Common myeloid progenitor, CD34-positive (primary cell): ENCODE measurements around the gene RDH16.
"Not testable (repeated sequence)": the region's sequence is repeated elsewhere in the genome, so short reads cannot be mapped to it uniquely, and the experiment has no call there.

Experiments
- CTCF ChIA-PET: fragments of 350-600 bp; sonication (Branson Sonifier 250); formaldehyde crosslinking; loops from one replicate; lab custom pipeline; 2021; ENCODE audit warnings: antibody characterized with exemption; lab: Charles Lee
- POLR2A ChIA-PET: fragments of 350-600 bp; sonication (Branson Sonifier 250); formaldehyde crosslinking; loops from one replicate; lab custom pipeline; 2021; ENCODE audit warnings: antibody characterized with exemption; lab: Charles Lee
- DNase-seq, 3 donors: peaks; one replicate each; pipeline versions ENCODE4 v3.0.0 to v3.0.0-alpha.2; 2013
- H3K27ac ChIP-seq, 2 experiments: 1 replicate in 1 of 2; 2 replicates in 1 of 2; pipeline ENCODE4 v1.7.0; 2013; ENCODE audit warnings: inconsistent platforms in 2 of 2, low read length in 2 of 2, mild to moderate bottlenecking in 2 of 2, low read depth in 1 of 2, moderate library complexity in 1 of 2; ENCODE audit not compliant: severe bottlenecking in 2 of 2, insufficient read depth in 1 of 2, poor library complexity in 1 of 2
- H3K27me3 ChIP-seq, 5 experiments: replicated peaks in 2 of 5; 1 replicate in 3 of 5; 2 replicates in 2 of 5; pipeline versions ENCODE4 v1.6.1 to v1.7.0; 2013; ENCODE audit warnings: low read length in 4 of 5, mild to moderate bottlenecking in 2 of 5, moderate library complexity in 2 of 5, inconsistent platforms in 1 of 5; ENCODE audit not compliant: insufficient read depth in 5 of 5, control insufficient read depth in 4 of 5
- H3K36me3 ChIP-seq, 4 experiments: 1 replicate in 2 of 4; 2 replicates in 2 of 4; pipeline versions ENCODE4 v1.6.1 to v1.7.0; 2013; ENCODE audit warnings: low read length in 3 of 4, control low read depth in 1 of 4, mild to moderate bottlenecking in 1 of 4; ENCODE audit not compliant: control insufficient read depth in 4 of 4, insufficient read depth in 4 of 4
- H3K4me1 ChIP-seq, 4 experiments: 1 replicate in 3 of 4; 2 replicates in 1 of 4; pipeline versions ENCODE4 v1.6.1 to v1.7.1; 2013; ENCODE audit warnings: low read length in 3 of 4, mild to moderate bottlenecking in 3 of 4, control low read depth in 1 of 4, inconsistent platforms in 1 of 4, moderate library complexity in 1 of 4; ENCODE audit not compliant: control insufficient read depth in 4 of 4, insufficient read depth in 4 of 4; ENCODE audit errors: control extremely low read depth in 1 of 4
- H3K4me3 ChIP-seq, 7 experiments: 1 replicate in 4 of 7; 2 replicates in 3 of 7; pipeline versions ENCODE4 v1.5.1 to v1.7.0; 2013; ENCODE audit warnings: mild to moderate bottlenecking in 7 of 7, low read length in 6 of 7, moderate library complexity in 6 of 7, inconsistent platforms in 2 of 7, low read depth in 2 of 7, control low read depth in 1 of 7; ENCODE audit not compliant: insufficient read depth in 4 of 7, control insufficient read depth in 1 of 7; ENCODE audit errors: extremely low read depth in 1 of 7
- H3K9me3 ChIP-seq, 5 experiments: 1 replicate in 4 of 5; 2 replicates in 1 of 5; pipeline versions ENCODE4 v1.6.1 to v1.7.1; 2013; ENCODE audit warnings: low read length in 4 of 5, mild to moderate bottlenecking in 2 of 5, inconsistent platforms in 1 of 5, low read depth in 1 of 5, moderate library complexity in 1 of 5; ENCODE audit not compliant: control insufficient read depth in 4 of 5, insufficient read depth in 2 of 5; ENCODE audit errors: control extremely low read depth in 1 of 5
- WGBS: methylation state at CpG from one replicate; pipeline ENCODE4 v1.1.5; 2013; ENCODE audit not compliant: insufficient coverage; 5-methylcytosine and 5-hydroxymethylcytosine counted together

Gene RDH16

GRCh38 chr12:56989861-56990610 is 32.6 kb upstream of the RDH16 start:
- H3K9me3 ChIP-seq: no peaks in the 10 kb centered on the region
- ChIA-PET CTCF (interaction anchor here (0.6 to 2.5 kb wide), 5 partner anchors 11 to 502 kb away, joined by 3 to 17 read pairs (median 3); partner anchors contain the start of gene GLS2), POLR2A (no interaction called here)
- WGBS: 76% methylated on average over 2 of the region's 7 CpGs
- H3K27ac ChIP-seq: no peak overlapping the region
- no peak overlapping the region for H3K4me3 ChIP-seq
- no peak for DNase-seq
- peaks cover 0 to under 1% (median 0%) of the 10 kb centered on the region in 4 experiments for H3K36me3 ChIP-seq
- H3K4me1 ChIP-seq: peaks cover 5 to 55% (median 41%) of the 10 kb centered on the region in 4 experiments
- H3K27me3 ChIP-seq: no peaks in the 10 kb centered on the region

DNA sequence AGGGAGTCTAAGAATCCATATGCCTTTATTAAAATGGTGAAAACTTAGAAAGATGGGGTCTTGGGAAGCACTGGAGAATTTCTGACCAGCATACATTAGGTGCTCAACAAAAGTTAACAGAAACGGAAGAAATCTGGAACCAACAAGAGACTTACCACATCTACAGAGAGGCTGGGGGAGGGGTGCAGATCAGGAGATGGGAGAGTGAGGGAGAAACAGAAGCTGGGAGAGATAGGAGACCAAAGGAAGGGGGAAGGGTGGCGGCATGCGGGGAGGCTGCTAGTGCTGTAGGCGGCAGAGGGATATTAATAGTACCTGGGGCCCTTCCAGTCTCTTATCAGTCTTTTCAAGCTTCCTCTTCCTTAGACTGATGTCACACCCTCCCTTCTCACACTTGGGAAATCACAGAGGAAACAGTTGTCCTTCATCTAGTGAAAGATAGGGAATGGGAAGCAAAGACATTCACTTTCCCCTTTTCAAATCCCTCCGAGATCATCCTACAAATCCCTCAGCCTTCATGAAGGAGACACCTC is 30.9 kb upstream of the RDH16 start:
- ChIA-PET POLR2A (interaction anchor here (0.7 to 1.1 kb wide), 3 partner anchors 13 to 148 kb away, joined by 3 to 5 read pairs (median 3); no protein-coding TSS in a partner anchor), CTCF (interaction anchor here (0.7 to 3.6 kb wide), 18 partner anchors 9 to 234 kb away, joined by 3 to 63 read pairs (median 3); partner anchors contain the start of gene ZBTB39)
- peak overlapping the region in 2 of 7 experiments; percentile 1 to 28 for H3K4me3 ChIP-seq
- 0% methylated on average over 1 of the region's 5 CpGs for WGBS
- no peaks in the 10 kb centered on the region for H3K36me3 ChIP-seq
- H3K9me3 ChIP-seq: no peaks in the 10 kb centered on the region
- peak; percentile 69 to 91 (median 89) for DNase-seq
- H3K27me3 ChIP-seq: no peaks in the 10 kb centered on the region
- H3K27ac ChIP-seq: no peak overlapping the region
- peaks cover 5 to 55% (median 41%) of the 10 kb centered on the region in 4 experiments for H3K4me1 ChIP-seq

DNA sequence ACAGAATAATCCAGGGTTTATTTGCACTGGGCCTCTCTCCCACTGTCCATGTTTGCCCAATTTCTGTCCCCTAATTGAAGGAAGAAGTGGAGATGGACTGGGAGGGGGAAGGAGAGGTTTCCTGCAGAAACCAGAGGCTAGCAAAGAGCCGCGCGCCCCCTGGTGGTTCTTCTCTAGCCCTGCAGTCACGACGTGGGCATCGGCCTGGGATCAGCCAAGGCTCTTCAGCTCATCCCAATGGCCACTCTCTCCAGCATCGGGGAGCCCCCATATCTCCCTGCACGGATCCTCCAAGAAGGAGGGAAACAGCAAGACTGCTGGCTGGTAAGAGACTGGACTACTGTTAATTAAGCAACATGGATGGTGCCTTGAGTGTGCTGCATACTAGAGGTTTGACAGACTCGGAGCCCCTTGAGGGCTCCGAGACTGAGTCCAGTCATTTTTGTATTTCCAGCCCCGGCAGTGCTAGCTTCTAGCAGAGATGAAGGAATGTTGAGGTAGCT is 30.2 kb upstream of the RDH16 start:
- no peaks in the 10 kb centered on the region for H3K9me3 ChIP-seq
- no peaks in the 10 kb centered on the region for H3K27me3 ChIP-seq
- H3K4me1 ChIP-seq: peaks cover 5 to 55% (median 40%) of the 10 kb centered on the region in 4 experiments
- peak; percentile 61 to 69 (median 68) for DNase-seq
- 13% methylated on average over 9 of the region's 11 CpGs for WGBS
- H3K27ac ChIP-seq: no peak overlapping the region
- ChIA-PET POLR2A (interaction anchor here (0.7 kb wide), 1 partner anchor 147 kb away, joined by 3 read pairs; no protein-coding TSS in a partner anchor), CTCF (interaction anchor here (0.7 to 3.6 kb wide), 13 partner anchors 9 to 234 kb away, joined by 3 to 63 read pairs (median 6); partner anchors contain the start of genes HSD17B6 and ZBTB39)
- H3K4me3 ChIP-seq: peak overlapping the region in 3 of 7 experiments; percentile 14 to 54 (median 20)
- H3K36me3 ChIP-seq: no peaks in the 10 kb centered on the region

GRCh38 chr12:56987011-56987410 is 29.6 kb upstream of the RDH16 start:
- Histone ChIP-seq H3K4me1 (peaks cover 5 to 50% (median 39%) of the 10 kb centered on the region in 4 experiments), H3K9me3 (no peaks in the 10 kb centered on the region), H3K4me3 (peak overlapping the region in 2 of 7 experiments; percentile 20 to 54), H3K27ac (no peak overlapping the region), H3K27me3 (no peaks in the 10 kb centered on the region), H3K36me3 (no peaks in the 10 kb centered on the region)
- CTCF ChIA-PET: interaction anchor here (0.6 to 3.6 kb wide), 11 partner anchors 10 to 233 kb away, joined by 3 to 63 read pairs (median 9); partner anchors contain the start of genes HSD17B6 and ZBTB39
- POLR2A ChIA-PET: no interaction called here
- DNase-seq: no peak

- H3K27me3 ChIP-seq, POLR2A ChIA-PET, DNase-seq, H3K4me3 ChIP-seq, H3K9me3 ChIP-seq, H3K36me3 ChIP-seq, H3K27ac ChIP-seq: not testable (repeated sequence)
- CTCF ChIA-PET: interaction anchor here (0.6 to 3.6 kb wide), 6 partner anchors 9 to 223 kb away, joined by 3 to 63 read pairs (median 6); partner anchors contain the start of genes HSD17B6 and ZBTB39
- peaks cover 3 to 37% (median 26%) of the 10 kb centered on the region in 4 experiments for H3K4me1 ChIP-seq
- WGBS: 84% methylated on average over 3 of the region's 6 CpGs
Observed at GRCh38 chr12:56985714-56986113, 28.3 kb upstream of the RDH16 start.

GRCh38 chr12:56983386-56983785 is 26.0 kb upstream of the RDH16 start:
- POLR2A ChIA-PET: no interaction called here
- 100% methylated on average over 2 of the region's 4 CpGs for whole genome bisulfite sequencing
- H3K9me3 ChIP-seq: no peaks in the 10 kb centered on the region
- DNase-seq: no peak
- CTCF ChIA-PET: no interaction called here
- no peaks in the 10 kb centered on the region for H3K27me3 ChIP-seq
- no peak overlapping the region for H3K27ac ChIP-seq
- peaks cover 0 to 19% (median 19%) of the 10 kb centered on the region in 4 experiments for H3K4me1 ChIP-seq
- H3K4me3 ChIP-seq: no peak overlapping the region
- no peaks in the 10 kb centered on the region for H3K36me3 ChIP-seq
